ENCODE data around the gene SCAI. TPM values are rescaled to one million over a fixed set of nuclear protein-coding genes. Genes with fewer than 3 reads are reported as not detected.
"Not testable (repeated sequence)": the region's sequence is repeated elsewhere in the genome, so short reads cannot be mapped to it uniquely, and the experiment has no call there.

Gene SCAI
- total RNA-seq, 2 experiments from 2014 or later = 9.0 to 10.8 TPM

DNA sequence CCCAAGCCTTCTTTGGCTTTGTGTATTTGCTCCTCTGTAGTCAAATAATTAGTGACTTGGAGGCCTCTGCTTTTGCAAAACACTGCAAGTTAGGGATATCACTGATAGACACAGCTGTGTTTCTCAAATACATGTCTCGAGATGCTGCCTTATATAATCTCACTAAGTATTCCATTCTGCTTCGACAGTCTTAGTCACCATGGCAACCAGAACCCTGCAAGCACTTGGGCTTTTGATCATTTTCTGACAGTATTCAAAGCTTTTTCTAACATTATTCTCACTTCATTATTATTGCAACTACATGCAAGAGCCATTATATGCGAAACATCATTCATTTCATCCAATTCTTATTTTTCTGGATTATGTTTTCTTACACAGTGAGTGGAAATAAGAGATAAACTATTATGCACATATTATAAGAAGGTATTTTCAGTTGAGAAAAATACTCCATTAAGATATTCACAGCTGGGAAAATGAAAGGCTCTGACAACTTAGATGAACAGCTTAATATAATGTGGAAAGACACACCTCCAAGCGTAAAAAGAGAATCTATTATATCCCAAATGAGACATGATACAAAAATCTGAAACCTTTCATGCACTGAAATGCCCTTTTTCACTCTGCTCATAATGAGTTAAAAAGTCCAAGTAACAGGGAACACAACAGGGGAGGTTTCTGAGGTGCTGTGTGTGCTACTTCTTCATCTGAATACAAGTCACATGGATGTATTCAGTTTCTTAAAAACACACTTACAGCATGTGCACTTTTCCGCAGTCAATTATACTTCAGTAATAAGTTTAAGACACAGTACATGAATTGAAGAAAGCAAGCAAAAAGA, 93.9 kb downstream of the SCAI start:
- intact Hi-C loops (cut with micrococcal nuclease) = no loop called here
- Mint-ChIP-seq H3K27ac (no peak overlapping the region), H3K4me1 (ENCODE audit: low read depth) (no peaks in the 10 kb centered on the region), H3K36me3 (no peaks in the 10 kb centered on the region), H3K27me3 (no peaks in the 10 kb centered on the region), H3K4me3 (no peak overlapping the region), H3K9me3 (no peaks in the 10 kb centered on the region)
- ChIA-PET CTCF (no interaction called here), POLR2A (no interaction called here)
- no peak for DNase-seq

GRCh38 chr9:125043631-125044030, 99.7 kb downstream of the SCAI start:
- no peaks in the 10 kb centered on the region for H3K27me3 Mint-ChIP-seq
- H3K36me3 Mint-ChIP-seq = no peaks in the 10 kb centered on the region
- CTCF ChIA-PET = no interaction called here
- intact Hi-C loops (cut with micrococcal nuclease) = no loop called here
- no peaks in the 10 kb centered on the region for H3K9me3 Mint-ChIP-seq
- no peaks in the 10 kb centered on the region for H3K4me1 Mint-ChIP-seq (ENCODE audit: low read depth)
- no peak for DNase-seq
- no peak overlapping the region for H3K4me3 Mint-ChIP-seq
- POLR2A ChIA-PET = no interaction called here
- H3K27ac Mint-ChIP-seq = no peak overlapping the region

GRCh38 chr9:125043148-125043547, 100.2 kb downstream of the SCAI start:
- Mint-ChIP-seq H3K4me3 (no peak overlapping the region), H3K36me3 (no peaks in the 10 kb centered on the region), H3K27me3 (no peaks in the 10 kb centered on the region), H3K9me3 (no peaks in the 10 kb centered on the region), H3K27ac (no peak overlapping the region), H3K4me1 (ENCODE audit: low read depth) (no peaks in the 10 kb centered on the region)
- ChIA-PET CTCF (interaction anchor here (1.2 kb wide), 1 partner anchor 100 kb away, joined by 3 read pairs; no protein-coding TSS in a partner anchor), POLR2A (no interaction called here)
- DNase-seq = no peak
- intact Hi-C loops (cut with micrococcal nuclease) = no loop called here

GRCh38 chr9:125038166-125038565, 105.2 kb downstream of the SCAI start:
- Mint-ChIP-seq H3K27ac (no peak overlapping the region), H3K4me1 (ENCODE audit: low read depth) (no peaks in the 10 kb centered on the region), H3K36me3 (no peaks in the 10 kb centered on the region), H3K9me3 (no peaks in the 10 kb centered on the region), H3K27me3 (no peaks in the 10 kb centered on the region), H3K4me3 (no peak overlapping the region)
- intact Hi-C loops (cut with micrococcal nuclease) = no loop called here
- no peak for DNase-seq
- POLR2A ChIA-PET = no interaction called here
- CTCF ChIA-PET = interaction anchor here (1.0 kb wide), 1 partner anchor 105 kb away, joined by 3 read pairs; the partner anchor contains the start of gene SCAI

DNA sequence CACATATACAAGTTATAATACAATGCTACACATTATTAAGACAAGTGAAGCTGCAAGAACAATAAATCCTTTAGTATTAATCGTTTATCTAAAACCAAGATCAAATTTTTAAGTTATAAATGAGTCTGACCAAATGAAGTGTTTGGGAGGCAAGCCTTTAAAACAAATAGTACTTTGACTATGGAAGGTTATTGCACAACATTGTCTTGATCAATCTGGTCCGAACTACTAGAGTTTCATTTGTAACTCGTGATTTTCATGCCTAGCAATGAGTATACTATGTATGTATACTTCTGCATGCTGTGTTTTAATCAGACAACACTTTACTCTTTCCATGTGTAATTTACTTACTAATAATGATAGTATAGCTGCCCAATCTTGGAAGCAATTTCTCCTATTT, 115.3 kb downstream of the SCAI start:
- ChIA-PET POLR2A (no interaction called here), CTCF (no interaction called here)
- Mint-ChIP-seq H3K27ac (no peak overlapping the region), H3K27me3 (no peaks in the 10 kb centered on the region), H3K9me3 (no peaks in the 10 kb centered on the region), H3K36me3 (peaks cover 10% of the 10 kb centered on the region), H3K4me3 (no peak overlapping the region), H3K4me1 (ENCODE audit: low read depth) (peaks cover 3% of the 10 kb centered on the region)
- no peak for DNase-seq
- intact Hi-C loops (cut with micrococcal nuclease) = no loop called here

DNA sequence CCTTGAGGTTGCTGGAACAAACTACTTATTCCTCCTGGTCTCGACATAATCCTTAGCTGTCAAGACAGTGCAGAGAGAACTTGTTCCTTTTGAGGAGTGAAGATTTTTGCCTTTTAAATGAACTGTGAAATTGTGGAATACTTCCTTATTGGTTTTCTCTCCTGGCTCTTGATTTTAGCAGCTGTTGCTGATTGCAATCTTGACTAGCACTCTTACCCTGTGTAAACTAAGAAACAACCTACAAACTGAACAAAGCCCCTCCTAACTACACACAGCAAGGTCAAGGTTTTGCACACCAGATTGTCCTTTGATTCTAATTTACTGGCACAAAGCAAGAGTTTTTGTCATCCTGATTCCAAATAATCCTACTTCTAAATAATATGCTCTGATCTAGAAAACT, 118.4 kb downstream of the SCAI start:
- Mint-ChIP-seq H3K4me3 (no peak overlapping the region), H3K27ac (no peak overlapping the region), H3K27me3 (no peaks in the 10 kb centered on the region), H3K9me3 (no peaks in the 10 kb centered on the region), H3K4me1 (ENCODE audit: low read depth) (peaks cover 3% of the 10 kb centered on the region), H3K36me3 (peaks cover 12% of the 10 kb centered on the region)
- no peak for DNase-seq
- intact Hi-C loops (cut with micrococcal nuclease) = no loop called here
- ChIA-PET POLR2A (interaction anchor here (0.5 kb wide), 1 partner anchor 64 kb away, joined by 4 read pairs; no protein-coding TSS in a partner anchor), CTCF (interaction anchor here (0.6 kb wide), 1 partner anchor 1901 kb away, joined by 3 read pairs; no protein-coding TSS in a partner anchor)

DNA sequence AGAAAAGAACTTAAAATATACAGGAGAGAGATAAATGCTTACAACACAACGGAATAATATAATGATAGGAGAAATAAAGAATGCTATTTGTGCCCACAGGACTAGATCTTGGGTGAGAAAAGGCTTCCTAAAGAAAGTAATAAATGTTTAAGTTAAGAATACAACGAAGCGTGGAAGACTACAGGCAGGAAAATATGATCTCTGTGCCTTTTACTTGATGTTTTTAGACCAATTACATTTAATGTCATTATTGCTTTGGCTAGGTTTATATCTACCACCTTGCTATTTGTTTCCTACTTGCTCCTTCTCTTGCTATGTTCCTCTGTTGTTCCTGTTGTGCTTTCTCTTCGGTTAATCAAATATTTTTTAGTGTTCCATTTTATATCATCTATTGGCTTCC, 122.3 kb downstream of the SCAI start:
- intact Hi-C loops (cut with micrococcal nuclease) = no loop called here
- H3K4me1 Mint-ChIP-seq (ENCODE audit: low read depth) = peaks cover 3% of the 10 kb centered on the region
- H3K36me3 Mint-ChIP-seq = peaks cover 12% of the 10 kb centered on the region
- no peaks in the 10 kb centered on the region for H3K9me3 Mint-ChIP-seq
- H3K27ac Mint-ChIP-seq = no peak overlapping the region
- no peak overlapping the region for H3K4me3 Mint-ChIP-seq
- no peaks in the 10 kb centered on the region for H3K27me3 Mint-ChIP-seq
- CTCF ChIA-PET = no interaction called here
- no peak for DNase-seq
- POLR2A ChIA-PET = no interaction called here

DNA sequence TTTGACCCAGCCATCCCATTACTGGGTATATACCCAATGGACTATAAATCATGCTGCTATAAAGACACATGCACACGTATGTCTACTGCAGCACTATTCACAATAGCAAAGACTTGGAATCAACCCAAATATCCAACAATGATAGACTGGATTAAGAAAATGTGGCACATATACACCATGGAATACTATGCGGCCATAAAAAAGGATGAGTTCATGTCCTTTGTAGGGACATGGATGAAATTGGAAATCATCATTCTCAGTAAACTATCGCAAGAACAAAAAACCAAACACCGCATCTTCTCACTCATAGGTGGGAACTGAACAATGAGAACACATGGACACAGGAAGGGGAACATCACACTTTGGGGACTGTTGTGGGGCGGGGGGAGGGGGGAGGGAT, 127.7 kb downstream of the SCAI start:
- H3K9me3 Mint-ChIP-seq; H3K27me3 Mint-ChIP-seq; H3K4me3 Mint-ChIP-seq; intact Hi-C loops (cut with micrococcal nuclease); H3K27ac Mint-ChIP-seq; POLR2A ChIA-PET; H3K36me3 Mint-ChIP-seq; DNase-seq; H3K4me1 Mint-ChIP-seq (ENCODE audit: low read depth): not testable (repeated sequence)
- CTCF ChIA-PET = interaction anchor here (0.5 kb wide), 1 partner anchor 15 kb away, joined by 3 read pairs; no protein-coding TSS in a partner anchor

DNA sequence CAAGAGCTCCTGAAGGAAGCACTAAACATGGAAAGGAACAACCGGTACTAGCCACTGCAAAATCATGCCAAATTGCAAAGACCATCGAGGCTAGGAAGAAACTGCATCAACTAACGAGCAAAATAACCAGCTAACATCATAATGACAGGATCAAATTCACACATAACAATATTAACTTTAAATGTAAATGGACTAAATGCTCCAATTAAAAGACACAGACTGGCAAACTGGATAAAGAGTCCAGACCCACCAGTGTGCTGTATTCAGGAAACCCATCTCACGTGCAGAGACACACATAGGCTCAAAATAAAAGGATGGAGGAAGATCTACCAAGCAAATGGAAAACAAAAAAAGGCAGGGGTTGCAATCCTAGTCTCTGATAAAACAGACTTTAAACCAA, 131.3 kb downstream of the SCAI start:
- CTCF ChIA-PET; POLR2A ChIA-PET; H3K27me3 Mint-ChIP-seq; intact Hi-C loops (cut with micrococcal nuclease); H3K4me3 Mint-ChIP-seq; H3K36me3 Mint-ChIP-seq; H3K4me1 Mint-ChIP-seq (ENCODE audit: low read depth); H3K9me3 Mint-ChIP-seq; H3K27ac Mint-ChIP-seq; DNase-seq: not testable (repeated sequence)

DNA sequence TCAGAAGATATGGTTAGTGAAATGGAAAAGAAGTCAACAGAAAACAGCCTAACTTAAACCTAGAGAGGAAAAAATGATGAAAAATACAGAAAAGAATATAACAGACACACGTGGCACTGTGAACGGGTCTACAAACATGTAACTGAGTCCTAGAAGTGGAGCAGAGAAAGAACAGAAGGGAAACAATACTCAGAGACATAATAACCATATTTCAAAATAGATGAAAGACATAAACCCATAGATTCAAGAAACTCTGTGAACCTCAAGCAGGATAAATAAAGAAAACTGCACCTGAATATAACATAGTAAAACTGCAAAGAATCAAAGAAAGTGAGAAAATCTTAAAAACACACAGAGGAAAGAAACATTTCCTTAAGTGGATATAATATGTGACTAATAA, 134.7 kb downstream of the SCAI start:
- H3K27ac Mint-ChIP-seq = no peak overlapping the region
- no peak overlapping the region for H3K4me3 Mint-ChIP-seq
- no peaks in the 10 kb centered on the region for H3K9me3 Mint-ChIP-seq
- POLR2A ChIA-PET = no interaction called here
- intact Hi-C loops (cut with micrococcal nuclease) = no loop called here
- H3K36me3 Mint-ChIP-seq = peaks cover 5% of the 10 kb centered on the region
- CTCF ChIA-PET = no interaction called here
- DNase-seq = no peak
- H3K4me1 Mint-ChIP-seq (ENCODE audit: low read depth) = no peaks in the 10 kb centered on the region
- H3K27me3 Mint-ChIP-seq = no peaks in the 10 kb centered on the region

DNA sequence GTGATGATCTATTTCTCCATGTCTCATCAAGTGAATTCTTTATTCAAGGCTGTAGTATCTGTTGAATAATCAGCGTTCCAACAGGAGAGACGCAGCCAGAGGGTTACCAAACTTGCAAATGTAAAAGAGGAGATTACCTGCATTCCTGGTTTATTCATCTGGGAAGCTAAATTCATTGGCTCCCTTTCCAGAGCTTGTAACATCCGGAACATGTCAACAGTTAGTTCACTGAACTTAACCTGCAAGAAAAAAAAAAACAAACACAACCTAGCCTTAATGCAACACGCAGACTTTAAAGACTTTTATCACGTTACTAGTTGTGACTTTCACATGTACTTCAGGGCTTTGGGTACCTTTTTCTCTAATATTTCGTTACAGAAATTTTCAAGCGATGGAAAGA, 140.0 kb downstream of the SCAI start:
- no peak for DNase-seq
- intact Hi-C loops (cut with micrococcal nuclease) = no loop called here
- H3K27ac Mint-ChIP-seq = no peak overlapping the region
- POLR2A ChIA-PET = no interaction called here
- no peaks in the 10 kb centered on the region for H3K4me1 Mint-ChIP-seq (ENCODE audit: low read depth)
- no peaks in the 10 kb centered on the region for H3K27me3 Mint-ChIP-seq
- H3K9me3 Mint-ChIP-seq = no peaks in the 10 kb centered on the region
- H3K36me3 Mint-ChIP-seq = peaks cover 6% of the 10 kb centered on the region
- no peak overlapping the region for H3K4me3 Mint-ChIP-seq
- CTCF ChIA-PET = no interaction called here

DNA sequence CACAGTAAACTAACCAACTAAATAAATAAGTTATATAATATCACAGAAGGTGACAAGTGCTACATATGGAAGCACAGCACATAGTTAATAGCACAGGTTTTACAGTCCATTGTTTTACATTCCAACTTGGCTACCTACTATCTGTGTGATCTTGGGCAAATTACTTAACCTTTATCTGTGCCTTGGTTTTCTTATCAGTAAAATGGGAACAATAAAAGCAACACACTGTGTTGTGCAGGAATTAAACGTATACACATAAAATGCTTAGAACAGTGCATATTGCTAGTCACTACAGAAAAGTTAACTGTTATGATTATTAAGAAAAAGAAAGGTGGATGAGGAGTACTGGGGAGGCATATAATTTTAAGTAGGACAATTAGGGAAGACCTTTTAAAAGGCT, 159.6 kb downstream of the SCAI start:
- peaks cover 4% of the 10 kb centered on the region for H3K36me3 Mint-ChIP-seq
- no peak overlapping the region for H3K27ac Mint-ChIP-seq
- intact Hi-C loops (cut with micrococcal nuclease) = no loop called here
- no peak for DNase-seq
- H3K4me3 Mint-ChIP-seq = no peak overlapping the region
- no peaks in the 10 kb centered on the region for H3K9me3 Mint-ChIP-seq
- ChIA-PET CTCF (no interaction called here), POLR2A (no interaction called here)
- H3K4me1 Mint-ChIP-seq (ENCODE audit: low read depth) = no peaks in the 10 kb centered on the region
- H3K27me3 Mint-ChIP-seq = no peaks in the 10 kb centered on the region

GRCh38 chr9:124980431-124980830, 162.9 kb downstream of the SCAI start:
- CTCF ChIA-PET = no interaction called here
- Mint-ChIP-seq H3K9me3 (no peaks in the 10 kb centered on the region), H3K4me1 (ENCODE audit: low read depth) (no peaks in the 10 kb centered on the region), H3K4me3 (no peak overlapping the region), H3K27ac (no peak overlapping the region), H3K27me3 (no peaks in the 10 kb centered on the region), H3K36me3 (peaks cover 4% of the 10 kb centered on the region)
- DNase-seq = no peak
- POLR2A ChIA-PET = no interaction called here
- intact Hi-C loops (cut with micrococcal nuclease) = no loop called here

Measured in activated CD4-positive, alpha-beta memory T cell treated with anti-CD3 and anti-CD28 coated beads for 36 hours (primary cell).